GM12878 (cell line): Measurements from ENCODE around the gene BCKDHB. TPM values are rescaled to one million over a fixed set of nuclear protein-coding genes. Genes with fewer than 3 reads are reported as not detected.

Source experiments
- ATAC-seq: fragments of 200-7000 bp; cut with Tn5 transposase; 3 replicates; pipeline ENCODE4 v1.9.1; 2020; ENCODE audit warnings: mild to moderate bottlenecking, moderate library complexity
- BruUV-seq: library from RNA; stranded (reverse); fragments of 400-500 nt; replicated peaks from 2 replicates; lab custom pipeline; 2021; lab: Mats Ljungman, UMichigan
- CTCF ChIA-PET: fragments of 300-600 bp; sonication (Branson Sonifier 250); formaldehyde crosslinking; extraction: SDS; loops from one replicate; lab custom pipeline; 2021; ENCODE audit warnings: inconsistent platforms; lab: Yijun Ruan, JAX
- POLR2A ChIA-PET: fragments of 350-600 bp; formaldehyde crosslinking; extraction: SDS; loops from one replicate; lab custom pipeline; 2021; ENCODE audit warnings: inconsistent platforms; lab: Charles Lee
- RAD21 ChIA-PET: fragments of 300-600 bp; sonication (Branson Sonifier 250); formaldehyde crosslinking; loops from one replicate; lab custom pipeline; 2023; ENCODE audit warnings: antibody characterized with exemption; ENCODE audit not compliant: unreplicated experiment; lab: Charles Lee
- SMC1A ChIA-PET: fragments of 300-600 bp; sonication (Branson Sonifier 250); formaldehyde crosslinking; loops from one replicate; lab custom pipeline; 2023; ENCODE audit not compliant: unreplicated experiment, uncharacterized antibody; lab: Charles Lee
- DNase-seq: peaks from one replicate; pipeline ENCODE4 v3.0.0-alpha.2; 2011; ENCODE audit warnings: low read depth, low spot score
- FAIRE-seq: peaks from 3 replicates; lab custom pipeline; 2011; peaks lifted over from hg19 to GRCh38; lab: Jason Lieb, UNC
- H2AFZ ChIP-seq: 2 replicates; pipeline ENCODE4 v1.6.0; 2011; ENCODE audit warnings: low read depth, low read length, control low read depth; ENCODE audit not compliant: control insufficient read depth
- H3K27ac ChIP-seq: 2 replicates; pipeline ENCODE4 v1.5.1; 2011; ENCODE audit warnings: control low read depth; ENCODE audit not compliant: control insufficient read depth, insufficient read depth
- H3K27me3 ChIP-seq, 2 experiments: replicated peaks in 1 of 2; 2 replicates each; pipeline versions ENCODE4 v1.6.0 to v1.6.1; 2011; ENCODE audit warnings: low read length in 1 of 2; ENCODE audit not compliant: control insufficient read depth in 2 of 2, insufficient read depth in 2 of 2
- H3K36me3 ChIP-seq, 2 experiments: 2 replicates each; pipeline ENCODE4 v1.5.1; 2011; ENCODE audit warnings: low read length in 1 of 2; ENCODE audit not compliant: control insufficient read depth in 2 of 2, insufficient read depth in 2 of 2
- H3K4me1 ChIP-seq: 2 replicates; pipeline ENCODE4 v1.6.1; 2011; ENCODE audit warnings: mild to moderate bottlenecking, low read length, moderate library complexity, mixed read lengths; ENCODE audit not compliant: control insufficient read depth, insufficient read depth
- H3K4me2 ChIP-seq: 2 replicates; pipeline ENCODE4 v1.6.0; 2011; ENCODE audit warnings: control low read depth; ENCODE audit not compliant: control insufficient read depth, insufficient read depth
- H3K4me3 ChIP-seq: fragments of 200-600 bp; sonication (generic); 2 replicates; pipeline ENCODE4 v1.5.1; 2016
- H3K79me2 ChIP-seq: 2 replicates; pipeline ENCODE4 v1.6.0; 2011; ENCODE audit warnings: low read length; ENCODE audit not compliant: control insufficient read depth, insufficient read depth
- H3K9ac ChIP-seq: 2 replicates; pipeline ENCODE4 v1.8.0; 2011; ENCODE audit warnings: low read length, control low read depth, mixed read lengths; ENCODE audit not compliant: control insufficient read depth, insufficient read depth
- H3K9me3 ChIP-seq: replicated peaks from 3 replicates; pipeline ENCODE4 v1.5.1; 2011; ENCODE audit warnings: mild to moderate bottlenecking, low read length; ENCODE audit not compliant: control insufficient read depth, insufficient read depth
- H4K20me1 ChIP-seq: 2 replicates; pipeline ENCODE4 v1.6.0; 2011; ENCODE audit not compliant: control insufficient read depth, insufficient read depth
- BRCA1 ChIP-seq: IDR thresholded peaks from 2 replicates; pipeline ENCODE4 v1.6.1; 2011; ENCODE audit warnings: low read depth, low read length, improper control_type of control experiment
- E4F1 ChIP-seq: fragments of 450-650 bp; IDR thresholded peaks from 2 replicates; pipeline ENCODE4 v1.6.1; 2018; ENCODE audit warnings: borderline replicate concordance, mild to moderate bottlenecking; ENCODE audit not compliant: partially characterized antibody
- ELK1 ChIP-seq: IDR thresholded peaks from 2 replicates; pipeline ENCODE4 v1.6.1; 2012; ENCODE audit warnings: low read depth, low read length, improper control_type of control experiment
- EP300 ChIP-seq, 2 experiments: fragments of 150-350 bp in 1 of 2; IDR thresholded peaks; 2 replicates each; pipeline ENCODE4 v1.6.1; 2011 to 2012; ENCODE audit warnings: low read depth in 2 of 2, low read length in 2 of 2, borderline replicate concordance in 1 of 2, improper control_type of control experiment in 1 of 2, inconsistent platforms in 1 of 2; ENCODE audit not compliant: control insufficient read depth in 1 of 2
- NFXL1 ChIP-seq: fragments of 450-650 bp; IDR thresholded peaks from 2 replicates; pipeline ENCODE4 v1.6.1; 2017; ENCODE audit warnings: antibody characterized with exemption, mild to moderate bottlenecking, borderline replicate concordance
- RUNX3 ChIP-seq: IDR thresholded peaks from 2 replicates; pipeline ENCODE4 v1.6.1; 2012; ENCODE audit warnings: low read length, inconsistent platforms
- SREBF2 ChIP-seq: IDR thresholded peaks from 2 replicates; pipeline ENCODE4 v1.6.1; 2012; ENCODE audit warnings: mild to moderate bottlenecking, low read length
- TCF12 ChIP-seq: IDR thresholded peaks from 2 replicates; pipeline ENCODE4 v1.6.1; 2011; ENCODE audit warnings: low read depth, mild to moderate bottlenecking, low read length
- USF1 ChIP-seq: IDR thresholded peaks from 2 replicates; pipeline ENCODE4 v1.6.1; 2011; ENCODE audit warnings: borderline replicate concordance, low read depth, mild to moderate bottlenecking, moderate library complexity, mixed read lengths, low read length; ENCODE audit not compliant: insufficient read depth; ENCODE audit errors: extremely low read length
- ZNF217 ChIP-seq: fragments of 450-650 bp; IDR thresholded peaks from 2 replicates; pipeline ENCODE4 v1.6.1; 2017; ENCODE audit warnings: antibody characterized with exemption, mild to moderate bottlenecking
- WGBS: methylation state at CpG from one replicate; pipeline ENCODE4 v1.1.6; 2016; ENCODE audit warnings: low lambda C conversion rate; ENCODE audit not compliant: insufficient replicate concordance, insufficient coverage; ENCODE audit errors: missing lambda C conversion rate; 5-methylcytosine and 5-hydroxymethylcytosine counted together
- in situ Hi-C: fragments of 300-500 bp; cut with MboI; formaldehyde crosslinking; loops from 9 replicates; pipeline ENCODE4 v1.14.3; 2018; ENCODE audit warnings: mixed read lengths
- intact Hi-C: fragments of 100-400 bp; cut with micrococcal nuclease; formaldehyde crosslinking; loops from one replicate; pipeline ENCODE4 v1.14.2; 2022; ENCODE audit not compliant: unreplicated experiment
- polyA plus RNA-seq, 11 experiments: library from polyadenylated mRNA; depleted of rRNA in 4 of 11; unstranded in 6 of 11; stranded (reverse) in 5 of 11; fragments of >200 nt; fragmentation: Nextera tagmentation in 4 of 11; fragmentation: Illumina TruSeq in 1 of 11; extraction: Ambion mirVana in 4 of 11; extraction: Trizol in 1 of 11; gene quantifications; 1 replicate in 1 of 11; 2 replicates in 10 of 11; pipeline versions ENCODE4 v1.2.1 to v1.2.3, GENCODE V29; 2011 to 2016; ENCODE audit warnings: inconsistent platforms in 2 of 11, missing spikeins in 2 of 11, low read depth in 1 of 11
- total RNA-seq, 4 experiments: library from RNA; depleted of rRNA in 3 of 4; stranded (reverse); fragments of >200 nt in 3 of 4; fragmentation: Illumina TruSeq in 1 of 4; extraction: Trizol in 1 of 4; gene quantifications; 2 replicates each; pipeline versions ENCODE4 v1.2.1 to v1.2.3, GENCODE V29; 2013 to 2021
- TF ChIP-seq, protein P1 (sequence below): fragments of 450-650 bp; IDR thresholded peaks from 2 replicates; pipeline ENCODE4 v1.6.1; 2017; ENCODE audit warnings: borderline replicate concordance
- TF ChIP-seq, protein P2 (sequence below): fragments of 450-650 bp; IDR thresholded peaks from 2 replicates; pipeline ENCODE4 v1.6.1; 2016; ENCODE audit warnings: mild to moderate bottlenecking
- TF ChIP-seq, protein P3 (sequence below): fragments of 150-350 bp; IDR thresholded peaks from 2 replicates; pipeline ENCODE4 v1.6.1; 2014; ENCODE audit warnings: mild to moderate bottlenecking, low read depth, low read length

Gene BCKDHB
- total and polyA plus RNA-seq, 10 of the 15 experiments (the other 5 are each of a cell fraction or from before 2014, with no cell fraction given), result 12.9 to 57.1 (median 25.3) TPM

GRCh38 chr6:80234401-80234800 is 127.9 kb downstream of the BCKDHB start (continued):
- TF ChIP-seq, protein P1, sequence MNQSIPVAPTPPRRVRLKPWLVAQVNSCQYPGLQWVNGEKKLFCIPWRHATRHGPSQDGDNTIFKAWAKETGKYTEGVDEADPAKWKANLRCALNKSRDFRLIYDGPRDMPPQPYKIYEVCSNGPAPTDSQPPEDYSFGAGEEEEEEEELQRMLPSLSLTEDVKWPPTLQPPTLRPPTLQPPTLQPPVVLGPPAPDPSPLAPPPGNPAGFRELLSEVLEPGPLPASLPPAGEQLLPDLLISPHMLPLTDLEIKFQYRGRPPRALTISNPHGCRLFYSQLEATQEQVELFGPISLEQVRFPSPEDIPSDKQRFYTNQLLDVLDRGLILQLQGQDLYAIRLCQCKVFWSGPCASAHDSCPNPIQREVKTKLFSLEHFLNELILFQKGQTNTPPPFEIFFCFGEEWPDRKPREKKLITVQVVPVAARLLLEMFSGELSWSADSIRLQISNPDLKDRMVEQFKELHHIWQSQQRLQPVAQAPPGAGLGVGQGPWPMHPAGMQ, result no peak
- no peak for TF ChIP-seq USF1
- TF ChIP-seq TCF12, result no peak
- no peak for TF ChIP-seq ELK1
- TF ChIP-seq, protein P2, sequence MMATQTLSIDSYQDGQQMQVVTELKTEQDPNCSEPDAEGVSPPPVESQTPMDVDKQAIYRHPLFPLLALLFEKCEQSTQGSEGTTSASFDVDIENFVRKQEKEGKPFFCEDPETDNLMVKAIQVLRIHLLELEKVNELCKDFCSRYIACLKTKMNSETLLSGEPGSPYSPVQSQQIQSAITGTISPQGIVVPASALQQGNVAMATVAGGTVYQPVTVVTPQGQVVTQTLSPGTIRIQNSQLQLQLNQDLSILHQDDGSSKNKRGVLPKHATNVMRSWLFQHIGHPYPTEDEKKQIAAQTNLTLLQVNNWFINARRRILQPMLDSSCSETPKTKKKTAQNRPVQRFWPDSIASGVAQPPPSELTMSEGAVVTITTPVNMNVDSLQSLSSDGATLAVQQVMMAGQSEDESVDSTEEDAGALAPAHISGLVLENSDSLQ, result no peak
- TF ChIP-seq ZNF217, result no peak
- no peak for TF ChIP-seq RUNX3

DNA sequence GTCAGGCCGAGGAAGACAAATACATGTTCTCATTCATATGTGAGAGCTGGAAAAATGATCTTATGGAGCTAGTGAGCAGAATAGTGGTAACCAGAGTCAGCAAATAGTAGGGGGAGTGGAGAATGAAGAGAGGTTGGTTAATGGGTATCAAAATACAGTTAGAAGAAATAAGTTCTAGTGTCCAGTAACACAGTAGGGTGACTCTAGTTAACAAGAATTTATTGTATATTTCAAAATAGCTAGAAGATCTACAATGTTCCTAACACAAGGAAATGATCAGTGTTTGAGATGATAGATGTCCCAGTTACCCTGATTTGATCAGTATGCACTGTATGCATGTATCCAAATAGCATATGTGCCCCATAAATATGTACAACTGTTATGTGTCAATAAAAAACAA is 128.4 kb downstream of the BCKDHB start:
- RAD21 ChIA-PET, result interaction anchor here (1.2 kb wide), 1 partner anchor 21 kb away, joined by 3 read pairs; no protein-coding TSS in a partner anchor
- intact Hi-C loops (no loop called here), in situ Hi-C loops (no loop called here)
- H3K36me3 ChIP-seq, result no peaks in the 10 kb centered on the region
- no peaks in the 10 kb centered on the region for H3K4me1 ChIP-seq
- 88% methylated on average over 1 of the region's 1 CpG for WGBS
- no peaks in the 10 kb centered on the region for H4K20me1 ChIP-seq
- SMC1A ChIA-PET, result interaction anchor here (1.0 to 1.2 kb wide), 2 partner anchors 11 to 32 kb away, joined by 3 read pairs; no protein-coding TSS in a partner anchor
- no peak overlapping the region for H3K4me3 ChIP-seq
- H3K27ac ChIP-seq, result no peak overlapping the region
- ATAC-seq, result no peak
- H3K79me2 ChIP-seq, result no peaks in the 10 kb centered on the region
- H3K9me3 ChIP-seq, result no peaks in the 10 kb centered on the region
- DNase-seq, result no peak
- no peak for FAIRE-seq
- no peak overlapping the region for H3K4me2 ChIP-seq
- H3K27me3 ChIP-seq, result no peaks in the 10 kb centered on the region
- no TSS peak for BruUV-seq
- CTCF ChIA-PET, result interaction anchor here (0.7 to 1.8 kb wide), 4 partner anchors 12 to 89 kb away, joined by 3 to 5 read pairs (median 3); no protein-coding TSS in a partner anchor
- POLR2A ChIA-PET, result interaction anchor here (0.6 kb wide), 1 partner anchor 42 kb away, joined by 4 read pairs; no protein-coding TSS in a partner anchor
- H2AFZ ChIP-seq, result no peak overlapping the region
- H3K9ac ChIP-seq, result no peak overlapping the region
- no peak for TF ChIP-seq NFXL1
- TF ChIP-seq E4F1, result no peak
- no peak for TF ChIP-seq BRCA1
- TF ChIP-seq EP300 (IDR thresholded peaks at IDR 0.05; ENCODE audit: borderline replicate concordance in 1 of 2, control insufficient read depth in 1 of 2, low read depth in 2 of 2, low read length in 2 of 2), result no peak
- TF ChIP-seq, protein P3, sequence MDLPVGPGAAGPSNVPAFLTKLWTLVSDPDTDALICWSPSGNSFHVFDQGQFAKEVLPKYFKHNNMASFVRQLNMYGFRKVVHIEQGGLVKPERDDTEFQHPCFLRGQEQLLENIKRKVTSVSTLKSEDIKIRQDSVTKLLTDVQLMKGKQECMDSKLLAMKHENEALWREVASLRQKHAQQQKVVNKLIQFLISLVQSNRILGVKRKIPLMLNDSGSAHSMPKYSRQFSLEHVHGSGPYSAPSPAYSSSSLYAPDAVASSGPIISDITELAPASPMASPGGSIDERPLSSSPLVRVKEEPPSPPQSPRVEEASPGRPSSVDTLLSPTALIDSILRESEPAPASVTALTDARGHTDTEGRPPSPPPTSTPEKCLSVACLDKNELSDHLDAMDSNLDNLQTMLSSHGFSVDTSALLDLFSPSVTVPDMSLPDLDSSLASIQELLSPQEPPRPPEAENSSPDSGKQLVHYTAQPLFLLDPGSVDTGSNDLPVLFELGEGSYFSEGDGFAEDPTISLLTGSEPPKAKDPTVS, result no peak
- TF ChIP-seq SREBF2, result no peak
